HG03175 (cell line): ENCODE data around the gene PYGB.

Experiments used
- ATAC-seq: cut with Tn5 transposase; IDR thresholded peaks from one replicate; pipeline ENCODE4 v1.9.1; 2021; ENCODE audit warnings: mild to moderate bottlenecking, moderate library complexity; ENCODE audit not compliant: unreplicated experiment

Gene PYGB

GRCh38 chr20:25280574-25281535 lies 33.0 kb downstream of the PYGB start:
- ATAC-seq: no peak

- peak; percentile 51 for ATAC-seq
These were observed 33.7 kb downstream of the PYGB start for GRCh38 chr20:25281541-25281991.

- ATAC-seq: peak; percentile 10
These were observed 34.3 kb downstream of the PYGB start for GRCh38 chr20:25282034-25282781.

GRCh38 chr20:25282796-25283195 lies 34.9 kb downstream of the PYGB start:
- no peak for ATAC-seq

DNA sequence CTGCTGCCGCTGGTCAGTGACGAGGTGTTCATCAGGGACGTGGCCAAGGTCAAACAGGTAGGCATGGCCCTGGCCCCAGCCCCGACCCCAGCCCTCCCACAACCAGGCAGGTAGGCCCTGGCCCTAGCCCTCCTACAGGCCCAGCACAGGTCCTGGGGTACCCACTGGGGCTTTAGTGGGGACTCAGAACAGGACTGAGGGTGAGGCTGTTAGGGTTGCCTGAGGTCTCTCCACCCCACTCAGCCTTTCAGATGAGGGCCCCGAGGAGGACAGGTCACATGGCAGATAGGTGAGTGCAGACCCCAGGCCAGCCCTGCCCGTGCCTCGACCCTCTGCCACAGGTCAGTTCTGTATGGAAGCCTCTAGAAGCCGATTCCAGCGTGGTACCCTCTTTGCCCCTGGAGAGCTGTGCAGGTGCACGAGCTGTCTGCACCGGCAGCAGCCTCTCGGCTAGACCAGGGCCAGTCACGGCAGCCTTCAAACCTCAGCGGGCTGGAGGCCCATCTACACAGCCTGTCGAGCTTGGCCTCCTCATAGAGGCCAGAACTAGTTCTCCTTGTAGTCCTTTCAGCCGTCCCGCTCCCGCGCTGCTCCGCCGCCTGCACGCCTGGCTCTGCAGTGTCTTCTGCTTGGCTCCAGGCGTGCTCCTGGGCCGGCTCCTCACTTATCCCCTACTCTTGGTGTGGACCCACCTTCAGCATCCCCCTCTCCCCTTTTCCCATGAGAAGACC lies 35.5 kb downstream of the PYGB start:
- no peak for ATAC-seq

DNA sequence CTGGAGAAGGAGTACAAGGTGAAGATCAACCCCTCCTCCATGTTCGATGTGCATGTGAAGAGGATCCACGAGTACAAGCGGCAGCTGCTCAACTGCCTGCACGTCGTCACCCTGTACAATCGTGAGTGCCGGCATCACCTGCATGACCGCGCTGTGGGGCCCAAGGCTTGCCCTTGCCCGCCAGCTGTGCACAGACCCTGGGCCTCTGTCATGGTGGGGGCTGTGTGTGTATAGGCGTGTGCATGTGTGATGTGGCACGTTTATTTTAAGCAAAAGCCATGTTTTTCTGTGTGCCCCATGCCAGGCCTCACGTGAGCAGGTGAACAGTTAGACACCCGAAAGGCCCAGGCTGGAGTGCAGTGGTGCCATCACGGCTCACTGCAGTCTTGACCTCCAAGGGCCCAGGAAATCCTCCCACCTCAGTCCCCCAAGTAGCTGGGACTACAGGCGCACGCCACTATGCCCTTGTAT lies 36.3 kb downstream of the PYGB start:
- no peak for ATAC-seq

GRCh38 chr20:25285091-25285647 lies 37.3 kb downstream of the PYGB start:
- ATAC-seq: no peak

DNA sequence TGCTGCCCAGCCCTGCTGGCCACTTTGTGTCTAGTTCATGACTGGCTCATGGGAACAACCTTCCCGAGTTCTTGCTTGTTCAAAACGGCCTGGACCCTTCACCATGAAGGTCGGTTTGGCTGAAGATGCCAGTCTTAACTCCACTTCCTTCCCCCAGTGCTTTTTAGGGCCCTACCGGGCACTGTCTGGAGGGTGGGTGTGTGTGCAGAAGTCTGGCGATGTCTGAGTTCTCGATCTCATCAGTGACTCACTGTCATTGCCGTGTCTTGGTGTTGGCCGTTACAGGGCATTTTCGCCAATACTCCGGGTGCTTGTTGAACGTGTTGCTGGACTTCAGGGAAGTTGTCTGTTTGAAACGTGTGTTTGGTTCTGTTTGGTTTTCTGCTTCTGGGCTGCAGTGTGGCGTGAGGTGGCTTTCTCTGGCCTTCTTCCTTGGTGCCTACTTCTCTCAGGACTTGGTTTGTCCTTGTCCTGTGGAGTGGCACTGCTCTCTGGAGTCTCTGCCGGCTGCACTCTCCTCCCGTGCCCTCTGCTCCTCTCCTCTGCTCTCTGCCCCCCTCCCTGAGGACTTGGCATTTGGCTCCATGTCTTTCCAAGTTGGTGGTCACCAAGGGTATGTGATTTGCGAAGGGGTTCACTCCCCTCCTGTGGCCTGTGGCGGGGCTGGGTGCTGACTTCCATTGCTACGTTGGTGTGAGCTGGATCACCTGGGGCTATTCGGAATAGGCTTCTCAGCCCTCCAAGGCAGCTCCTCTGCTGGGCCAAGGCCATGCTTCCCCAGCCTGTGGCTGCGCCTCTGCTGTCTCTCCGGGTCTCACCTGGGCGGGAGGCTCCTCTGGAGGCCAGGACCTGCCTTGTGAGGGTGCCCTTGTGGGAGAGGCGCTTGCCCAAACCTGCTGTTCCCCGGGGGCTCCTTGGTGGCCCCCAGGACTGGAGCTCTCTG lies 38.2 kb downstream of the PYGB start:
- ATAC-seq: no peak

DNA sequence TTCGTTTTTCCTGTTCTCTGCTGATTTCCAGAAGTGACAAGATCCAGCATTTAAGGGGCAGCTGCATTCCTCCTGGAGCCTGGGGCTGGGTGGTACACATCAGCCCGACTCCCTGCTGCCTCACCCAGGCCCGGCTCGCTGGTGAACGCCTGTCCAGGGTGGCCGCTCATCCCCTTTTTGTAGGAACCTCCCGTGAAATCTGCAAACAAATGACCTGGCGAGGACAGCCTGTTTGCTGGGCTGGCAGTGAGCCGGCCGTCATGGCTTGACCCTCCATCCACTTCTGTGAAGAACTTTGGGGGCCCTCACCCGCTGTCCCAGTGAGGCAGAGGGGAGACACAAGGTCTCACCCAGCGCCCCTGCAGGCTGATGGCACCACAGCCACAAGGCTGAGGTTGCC lies 39.0 kb downstream of the PYGB start:
- no peak for ATAC-seq

DNA sequence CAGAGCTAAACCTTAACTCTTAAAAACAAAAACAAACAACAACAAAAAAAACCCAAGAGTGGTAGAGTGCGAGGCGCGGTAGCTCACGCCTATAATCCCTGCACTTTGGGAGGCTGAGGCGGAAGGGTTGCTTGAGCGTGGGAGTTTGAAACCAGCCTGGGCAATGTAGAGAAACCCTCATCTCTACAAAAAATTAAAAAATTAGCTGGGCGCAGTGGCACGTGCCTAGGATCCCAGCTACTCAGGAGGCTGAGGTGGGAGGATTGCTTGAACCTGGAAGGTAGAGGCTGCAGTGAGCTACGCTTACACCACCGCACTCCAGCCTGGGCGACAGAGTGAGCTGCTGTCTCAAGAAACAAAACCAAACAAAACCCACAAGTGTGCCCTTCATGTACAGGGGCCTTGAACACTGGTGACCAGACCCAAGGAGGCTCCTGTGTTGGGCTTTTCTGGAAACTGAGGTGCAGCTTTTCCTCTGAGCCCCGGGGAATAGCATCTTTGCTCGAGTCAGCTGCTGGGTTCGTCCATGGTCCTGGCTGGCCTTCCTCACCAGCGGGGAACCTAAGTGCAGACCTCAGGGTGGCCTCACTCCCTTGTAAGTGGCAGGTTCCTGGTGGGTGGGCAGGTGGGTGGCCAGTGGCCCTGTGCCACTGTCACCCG lies 39.9 kb downstream of the PYGB start:
- ATAC-seq: no peak

GRCh38 chr20:25288291-25289181 lies 40.7 kb downstream of the PYGB start:
- ATAC-seq: peak; percentile 95

DNA sequence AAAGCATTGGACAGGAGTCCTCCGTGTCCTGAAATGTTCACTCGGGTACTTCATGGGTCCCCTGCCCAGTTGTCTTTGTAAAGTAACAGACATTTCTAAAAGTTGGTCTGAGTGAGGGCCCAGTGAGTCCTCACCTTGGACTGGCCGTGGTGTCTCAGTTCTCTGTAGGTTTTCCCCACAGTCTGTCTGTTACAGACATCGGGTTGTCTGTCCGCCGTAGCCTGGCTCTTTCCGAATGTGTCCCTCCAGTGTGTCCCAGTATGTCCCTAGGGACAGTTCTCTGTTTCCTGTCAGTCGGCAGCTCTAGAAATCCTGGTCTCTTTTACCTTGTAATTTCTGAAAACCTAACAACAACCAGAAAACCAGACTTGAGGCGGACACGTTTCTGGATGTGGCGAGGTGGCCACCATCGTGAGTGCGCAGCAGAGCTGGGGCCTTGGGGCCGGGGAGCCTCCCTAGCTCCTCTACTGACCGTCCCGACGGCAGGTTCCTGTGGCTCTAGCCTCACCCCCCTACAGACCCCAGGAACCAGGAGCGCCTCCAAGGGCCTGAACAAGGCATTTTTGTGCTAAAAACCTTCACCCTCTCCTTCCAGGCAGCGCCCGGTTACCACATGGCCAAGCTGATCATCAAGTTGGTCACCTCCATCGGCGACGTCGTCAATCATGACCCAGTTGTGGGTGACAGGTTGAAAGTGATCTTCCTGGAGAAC lies 42.2 kb downstream of the PYGB start:
- ATAC-seq: no peak

GRCh38 chr20:25290646-25291431 lies 43.0 kb downstream of the PYGB start:
- no peak for ATAC-seq

DNA sequence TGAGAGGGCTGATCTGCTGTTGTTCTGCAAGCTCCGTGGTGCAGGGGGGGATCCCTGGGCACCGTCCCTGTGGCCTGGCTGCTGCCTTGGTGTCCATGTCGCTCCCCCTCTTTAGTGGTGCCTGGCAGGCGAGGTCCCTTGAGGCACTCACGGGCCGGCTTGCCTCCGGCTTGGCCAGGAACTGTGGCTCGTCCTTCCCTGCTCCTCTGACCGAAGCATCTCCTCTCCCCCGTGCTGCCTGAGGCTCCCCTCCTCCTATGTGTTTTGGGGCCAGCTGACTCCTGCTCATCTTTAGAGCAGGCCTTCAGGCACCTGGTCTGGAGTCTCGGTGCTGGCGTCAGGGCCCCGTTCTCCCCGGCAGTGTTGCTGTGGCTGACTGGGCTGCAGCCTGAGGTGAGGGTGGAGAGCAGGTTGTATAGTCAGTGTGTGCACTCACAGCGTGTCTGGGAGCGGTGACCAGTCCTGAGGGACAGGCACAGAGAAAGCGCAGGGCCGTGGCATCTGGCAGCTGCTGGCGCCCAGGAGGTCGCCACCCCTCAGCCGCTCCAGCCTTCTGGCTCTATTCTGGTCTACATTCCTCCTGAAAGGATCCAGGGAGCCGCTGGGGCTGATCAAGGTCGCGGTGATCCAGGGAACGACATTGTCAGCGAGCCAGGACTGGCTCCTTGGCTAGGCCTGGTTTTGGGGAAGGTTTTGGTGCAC lies 43.7 kb downstream of the PYGB start:
- no peak for ATAC-seq

DNA sequence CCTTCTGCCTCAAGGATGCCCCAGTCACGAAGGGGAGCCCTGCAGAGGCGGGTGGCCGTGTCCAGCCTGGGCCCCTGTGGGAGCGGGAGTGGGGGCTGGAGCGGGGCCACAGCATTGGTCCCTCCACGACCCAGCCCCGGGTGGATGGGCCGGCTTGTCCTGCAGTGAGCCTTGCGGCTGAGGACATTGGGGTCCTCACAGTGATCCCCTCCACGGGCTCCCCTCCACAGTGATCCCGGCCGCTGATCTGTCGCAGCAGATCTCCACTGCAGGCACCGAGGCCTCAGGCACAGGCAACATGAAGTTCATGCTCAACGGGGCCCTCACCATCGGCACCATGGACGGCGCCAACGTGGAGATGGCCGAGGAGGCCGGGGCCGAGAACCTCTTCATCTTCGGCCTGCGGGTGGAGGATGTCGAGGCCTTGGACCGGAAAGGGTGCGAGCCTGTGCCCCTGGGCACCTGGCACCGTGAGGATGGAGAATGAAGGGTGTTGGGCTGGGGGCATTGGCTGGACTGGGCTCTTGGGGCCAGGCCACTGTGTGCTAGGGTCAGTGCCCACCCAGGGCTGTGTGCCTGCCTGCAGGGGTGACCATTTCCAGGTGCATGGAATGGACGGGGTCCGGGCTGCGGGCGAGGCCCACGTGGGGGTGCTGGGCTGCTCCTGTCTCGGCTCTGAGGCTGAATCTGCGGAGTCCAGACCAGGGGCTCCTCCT lies 44.4 kb downstream of the PYGB start:
- ATAC-seq: no peak
